NCI-H345 treated with DMSO at 0.1 percent for 48 hours (cell line): ENCODE data around the gene TSHZ2.

Experiments
- DNase-seq: peaks from one replicate; lab custom pipeline; 2025; ENCODE audit not compliant: unreplicated experiment; lab: John Stamatoyannopoulos, UW

Gene TSHZ2

DNA sequence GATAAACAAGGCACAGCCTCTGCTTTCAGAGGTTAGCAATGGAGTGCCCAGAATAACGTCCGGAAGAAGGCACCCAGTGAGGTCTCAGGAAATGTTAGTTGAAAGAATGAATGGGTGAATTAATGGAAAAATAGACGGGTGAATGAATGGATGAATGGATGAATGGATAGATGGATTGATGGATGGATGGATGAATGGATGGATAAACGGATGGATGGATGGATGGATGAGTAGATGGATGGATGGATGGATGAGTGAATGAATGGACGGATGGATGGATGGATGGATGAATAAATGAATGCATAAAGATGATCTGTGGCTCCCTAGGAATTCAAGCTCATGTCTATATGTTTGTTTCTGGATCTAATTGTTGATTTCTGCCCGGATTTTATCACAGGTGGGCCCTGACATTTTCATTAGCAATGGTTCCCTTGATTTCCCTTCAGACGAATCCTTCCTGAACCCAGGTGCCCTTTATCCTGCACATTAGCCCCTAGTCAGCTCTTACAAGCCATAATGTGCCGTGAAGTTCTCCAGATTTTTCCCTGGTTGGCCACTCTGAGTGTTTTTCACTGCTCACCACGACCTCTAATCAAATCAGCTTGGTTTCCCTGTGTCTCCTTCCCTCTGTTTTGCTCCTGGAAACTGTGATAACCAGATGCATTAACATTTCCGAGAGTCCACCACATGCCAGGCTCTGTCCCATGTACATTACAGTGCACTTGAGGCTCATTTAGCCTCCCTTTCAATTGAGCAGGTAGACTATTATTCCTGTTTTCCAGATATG is 22.2 kb downstream of the TSHZ2 start:
- DNase-seq: no peak

DNA sequence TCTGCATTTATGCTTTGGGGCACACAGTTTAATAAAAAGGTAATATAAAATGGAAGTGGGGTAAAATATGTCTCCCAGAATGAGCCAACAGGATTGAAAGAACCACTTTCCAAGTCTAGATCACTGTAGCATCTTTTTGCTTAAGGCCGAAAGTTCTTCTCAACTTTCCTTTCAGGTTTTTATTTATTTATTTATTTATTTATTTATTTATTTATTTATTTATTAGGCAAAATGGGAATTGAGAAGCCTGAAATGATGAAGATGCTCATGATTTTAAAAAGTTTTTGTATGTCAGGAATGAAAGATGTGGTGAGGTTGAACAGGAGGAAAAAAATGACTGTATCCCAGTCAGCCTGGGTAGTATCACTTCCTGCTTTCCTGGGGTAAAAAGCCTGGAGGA is 24.0 kb downstream of the TSHZ2 start:
- DNase-seq: no peak

DNA sequence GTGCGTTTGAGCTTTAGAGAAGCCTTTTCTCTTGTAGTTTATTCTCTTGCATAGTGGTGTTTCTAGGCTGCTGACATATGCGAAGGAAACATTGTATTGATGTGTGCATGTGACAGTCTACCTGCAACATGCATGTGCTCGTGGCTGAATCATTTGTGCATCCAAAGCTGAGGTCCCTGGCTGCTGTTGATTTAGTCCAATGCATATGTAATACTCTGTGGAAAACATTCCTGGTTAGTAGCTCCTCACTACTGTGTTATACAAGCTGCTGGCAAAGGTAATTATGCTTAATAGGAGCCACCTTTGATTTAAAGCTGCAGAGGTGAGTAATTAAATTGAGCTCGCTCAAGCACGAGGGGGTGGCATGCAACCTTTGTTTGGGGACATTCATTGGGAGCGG is 24.5 kb downstream of the TSHZ2 start:
- no peak for DNase-seq

DNA sequence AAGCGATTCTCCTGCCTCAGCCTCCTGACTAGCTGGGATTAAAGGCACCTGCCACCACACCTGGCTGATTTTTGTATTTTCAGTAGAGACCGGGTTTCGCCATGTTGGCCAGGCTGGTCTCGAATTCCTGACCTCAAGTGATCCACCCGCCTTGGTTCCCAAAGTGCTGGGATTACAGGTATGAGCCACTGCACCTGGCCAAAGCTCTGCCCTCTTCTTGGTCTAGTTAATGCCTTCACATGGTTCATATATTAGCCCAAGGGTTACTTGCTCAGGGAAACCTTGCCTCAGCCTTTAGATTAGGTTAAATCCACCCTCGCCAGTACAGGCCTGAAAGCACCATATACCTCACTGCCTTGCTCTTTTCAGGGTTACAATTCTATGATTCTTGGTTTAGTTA is 26.1 kb downstream of the TSHZ2 start:
- no peak for DNase-seq

DNA sequence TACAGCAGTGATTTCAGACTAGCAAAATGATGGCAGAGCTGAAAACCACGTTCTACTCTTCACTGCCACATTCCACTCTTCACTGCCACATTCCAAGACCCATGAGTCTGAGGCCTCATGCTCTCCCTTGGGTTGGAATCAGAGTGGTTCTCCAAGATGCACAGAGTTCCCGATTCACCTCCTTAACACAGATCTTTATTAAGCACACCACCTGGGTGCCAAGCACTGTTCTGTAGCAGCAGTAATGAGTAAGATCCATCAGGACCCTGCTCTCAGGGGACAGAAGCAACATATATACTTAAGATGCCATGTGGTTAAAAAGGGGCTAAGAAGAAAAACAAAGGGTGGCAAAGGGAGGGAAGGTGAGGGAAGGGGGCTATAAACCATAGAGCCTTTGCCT is 26.9 kb downstream of the TSHZ2 start:
- DNase-seq: no peak

DNA sequence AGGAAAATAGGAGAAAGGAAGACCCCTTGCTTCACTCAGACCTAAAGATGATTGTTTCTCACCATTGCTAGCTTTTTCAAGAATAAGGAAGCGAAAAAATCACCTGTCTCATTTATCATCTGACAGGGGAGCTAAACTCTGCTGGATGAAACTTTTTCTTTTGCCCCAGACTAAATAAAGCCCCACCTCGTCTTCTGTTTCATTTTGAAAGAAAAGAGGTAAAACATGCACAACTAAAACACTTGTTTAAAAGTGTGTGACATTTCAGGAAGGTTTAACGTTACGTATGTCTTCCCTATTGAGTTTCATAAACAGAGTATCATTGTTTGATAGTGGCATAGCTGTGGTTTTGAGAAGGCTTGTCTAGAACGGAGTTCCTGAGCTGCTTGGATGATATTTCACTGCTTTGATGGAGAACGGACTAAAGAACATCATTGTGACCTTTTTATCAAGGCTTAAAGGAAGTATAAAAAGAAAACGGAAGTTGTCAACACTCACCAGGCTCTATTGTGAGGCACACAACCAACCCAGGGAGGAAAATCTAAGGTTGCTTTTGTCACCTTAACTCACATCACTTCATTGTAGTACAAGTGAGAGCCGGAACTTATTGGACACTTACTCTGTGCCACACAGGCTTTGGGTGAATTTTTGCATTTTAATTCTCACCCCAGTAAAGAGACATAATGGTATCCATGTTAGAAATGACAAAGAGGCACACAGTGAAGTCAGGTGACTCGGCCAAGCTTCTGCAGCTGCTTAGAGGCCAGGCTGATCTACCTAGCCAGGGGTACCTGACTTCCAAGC is 29.5 kb downstream of the TSHZ2 start:
- no peak for DNase-seq

DNA sequence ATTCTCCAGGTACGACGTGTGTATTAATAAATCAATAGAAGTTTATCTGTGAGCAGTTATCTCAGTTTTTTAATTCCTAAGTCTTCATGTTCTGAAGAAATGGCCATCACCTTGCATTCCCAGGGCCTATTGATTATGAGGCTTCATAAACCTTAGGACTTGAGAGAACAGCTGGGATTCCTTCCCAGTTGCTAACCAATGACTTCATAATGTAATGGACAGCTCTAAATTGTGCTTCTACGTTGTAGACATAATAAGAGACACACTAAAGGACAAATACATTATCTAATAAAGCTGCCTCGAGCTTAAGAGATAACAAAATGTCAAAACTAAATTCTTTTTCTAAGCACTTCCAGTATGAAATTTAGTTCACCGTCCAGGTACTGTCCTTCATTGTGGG is 30.6 kb downstream of the TSHZ2 start:
- no peak for DNase-seq

DNA sequence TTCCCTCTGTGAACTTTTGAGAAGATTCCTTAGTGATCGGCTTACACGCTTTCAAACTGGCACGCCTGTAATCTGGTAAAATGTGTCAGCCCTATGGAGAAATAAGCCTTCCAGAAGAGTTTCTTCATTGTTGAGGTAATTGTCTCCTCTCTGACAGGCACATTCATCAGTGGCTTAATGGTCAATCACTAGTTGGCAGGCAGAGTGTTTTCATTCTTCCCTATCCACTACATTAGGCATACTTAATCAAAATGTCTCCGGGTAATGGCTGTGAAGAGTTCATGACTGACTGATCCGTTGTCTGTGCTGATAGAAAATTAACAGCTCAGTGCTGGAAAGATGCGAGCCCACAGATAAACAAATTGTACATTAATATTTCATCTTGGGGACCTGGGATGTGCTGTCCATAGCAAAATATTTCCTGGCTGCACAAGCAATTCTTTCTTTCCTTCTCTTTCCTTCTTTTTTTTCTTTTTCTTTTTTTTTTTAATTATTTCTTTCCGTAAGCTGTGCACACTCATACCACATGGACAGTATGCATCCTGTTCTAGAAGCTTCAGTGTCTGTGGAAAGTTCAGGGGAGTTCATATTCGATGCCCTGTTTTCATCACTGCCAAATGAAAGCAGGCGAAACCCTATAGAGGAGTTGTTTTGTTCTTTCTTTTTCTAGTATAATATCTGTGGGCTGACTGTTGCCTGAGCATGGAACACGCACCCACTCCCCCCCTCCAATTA is 31.4 kb downstream of the TSHZ2 start:
- no peak for DNase-seq

DNA sequence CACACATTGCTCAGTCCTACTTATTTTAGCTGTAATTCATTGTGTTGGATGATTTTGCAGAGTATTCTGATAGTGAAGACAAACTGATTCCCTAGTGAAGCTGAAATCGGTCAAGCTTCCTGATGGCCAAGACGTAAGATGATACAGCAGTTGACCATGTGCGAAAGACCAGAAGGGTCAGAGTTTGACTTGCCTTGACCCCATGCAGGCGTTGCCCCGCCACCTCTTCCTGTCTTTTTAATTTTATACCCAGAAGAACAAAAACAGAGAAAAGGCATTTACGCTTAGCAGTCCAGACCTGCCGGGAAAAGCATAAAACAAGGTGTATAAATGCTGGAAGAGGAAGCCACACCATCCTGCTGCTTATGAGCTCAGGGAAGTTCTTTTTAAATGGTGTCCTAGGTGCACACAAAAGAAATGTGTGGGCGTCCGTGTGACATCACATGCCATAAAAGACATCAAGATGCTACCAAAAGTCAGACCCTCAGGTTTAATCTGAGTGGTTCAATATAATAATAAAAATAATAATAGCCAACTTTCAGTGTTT is 32.2 kb downstream of the TSHZ2 start:
- DNase-seq: no peak

DNA sequence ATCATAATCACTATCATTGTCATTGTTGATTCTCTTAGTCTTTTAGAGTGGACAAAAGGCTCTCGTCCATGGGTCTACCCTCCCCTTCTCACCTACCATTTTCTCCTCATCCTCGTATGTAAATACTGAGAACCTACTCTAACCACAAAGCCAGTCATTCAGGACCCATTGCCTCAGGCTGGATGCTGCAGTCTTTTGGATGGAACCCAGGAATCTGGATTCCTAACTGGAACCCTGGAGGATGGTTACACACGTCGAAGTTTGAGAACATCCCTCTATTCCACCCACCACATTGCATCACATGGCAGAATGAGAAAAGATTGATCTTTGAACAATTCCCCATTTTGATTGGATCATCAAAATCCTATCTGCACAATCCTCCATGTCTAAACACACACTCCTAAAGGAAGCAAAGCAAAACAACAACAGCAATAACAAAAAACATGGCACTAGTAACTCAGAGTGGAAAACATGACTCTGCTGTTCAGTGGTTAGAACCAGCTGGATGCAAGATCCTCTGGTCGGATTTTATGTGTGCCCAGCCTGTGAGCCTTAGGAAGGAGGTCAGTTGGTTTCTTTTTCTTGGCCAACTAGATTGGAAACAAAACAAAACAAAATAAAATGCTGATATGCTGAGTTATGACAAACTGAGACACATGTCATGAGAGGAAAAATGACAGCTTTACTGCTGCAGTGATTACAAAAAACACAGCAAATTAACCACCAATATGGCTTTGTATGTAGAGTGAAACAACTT is 38.0 kb downstream of the TSHZ2 start:
- DNase-seq: no peak

DNA sequence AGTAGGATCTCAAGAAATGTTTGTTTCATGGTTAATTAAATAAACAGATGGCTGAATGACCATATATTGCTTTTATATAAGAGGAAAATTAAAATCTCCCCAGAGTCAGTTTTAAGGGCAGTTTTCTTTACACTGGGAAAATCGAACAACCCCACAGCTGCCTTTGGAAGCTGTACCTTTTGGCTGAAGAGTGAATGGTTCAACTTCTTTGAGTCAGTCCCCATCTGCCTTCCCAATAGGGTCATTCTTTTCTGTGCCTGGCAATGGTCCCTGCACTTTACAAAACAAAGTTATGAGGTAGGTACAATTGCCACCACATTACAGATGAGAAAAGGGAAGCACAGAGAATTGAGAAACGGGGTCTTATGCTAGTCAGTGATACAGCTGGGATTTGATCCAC is 39.5 kb downstream of the TSHZ2 start:
- no peak for DNase-seq

DNA sequence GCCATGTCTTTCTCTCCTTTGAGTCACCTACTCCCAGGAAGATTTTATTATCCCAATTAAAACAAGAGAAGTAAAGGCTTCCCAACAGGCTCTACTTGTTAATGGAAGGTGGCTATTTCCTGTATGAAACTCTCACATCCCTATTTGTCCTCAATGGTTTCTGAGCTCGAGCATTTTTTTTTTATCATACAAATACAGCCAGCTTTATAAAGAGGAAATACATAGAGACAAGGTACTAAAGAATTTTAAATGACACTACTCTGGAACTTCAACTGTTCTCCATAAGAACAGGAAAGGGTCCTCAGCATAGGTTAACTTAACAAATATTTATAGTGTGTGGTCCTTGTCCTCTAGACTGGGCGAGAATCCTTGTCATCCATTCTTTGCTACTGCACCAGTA is 41.0 kb downstream of the TSHZ2 start:
- no peak for DNase-seq

DNA sequence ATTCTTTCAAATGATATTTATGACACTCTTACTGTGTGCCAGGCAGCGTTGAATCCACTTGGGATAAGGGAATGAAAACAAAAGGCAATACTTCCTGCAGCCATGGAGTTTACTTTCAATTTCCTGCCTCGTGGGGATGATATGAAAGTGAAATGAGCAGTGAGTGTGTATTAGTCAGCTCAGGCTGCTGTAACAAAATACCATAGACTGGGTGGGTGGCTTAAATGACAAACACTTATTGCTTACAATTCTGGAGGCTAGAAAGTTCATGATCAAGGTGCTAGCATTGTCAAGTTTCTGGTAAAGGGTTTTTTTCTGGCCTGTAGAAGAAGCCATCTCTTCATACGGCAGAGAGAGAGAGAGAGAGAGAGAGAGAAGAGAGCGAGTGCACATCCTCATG is 41.7 kb downstream of the TSHZ2 start:
- no peak for DNase-seq

DNA sequence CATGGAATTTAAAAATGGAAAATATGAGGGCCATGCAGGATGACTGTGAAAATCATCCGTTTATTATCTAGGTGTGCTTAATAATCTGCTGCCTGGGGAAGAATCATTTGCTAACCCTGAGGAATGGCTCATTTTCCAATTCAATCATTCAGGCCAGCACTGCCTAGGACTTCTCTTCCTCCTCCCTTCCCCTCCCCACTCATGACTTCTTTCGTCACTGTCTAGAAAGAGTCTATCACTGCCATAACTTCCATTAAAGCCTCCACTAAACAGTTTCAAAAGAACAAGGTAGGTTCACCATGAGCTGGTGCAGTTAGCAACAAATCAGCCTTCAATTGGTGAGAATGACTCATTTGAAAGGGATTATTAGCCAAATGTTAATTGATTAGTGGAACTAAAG is 43.9 kb downstream of the TSHZ2 start:
- no peak for DNase-seq

DNA sequence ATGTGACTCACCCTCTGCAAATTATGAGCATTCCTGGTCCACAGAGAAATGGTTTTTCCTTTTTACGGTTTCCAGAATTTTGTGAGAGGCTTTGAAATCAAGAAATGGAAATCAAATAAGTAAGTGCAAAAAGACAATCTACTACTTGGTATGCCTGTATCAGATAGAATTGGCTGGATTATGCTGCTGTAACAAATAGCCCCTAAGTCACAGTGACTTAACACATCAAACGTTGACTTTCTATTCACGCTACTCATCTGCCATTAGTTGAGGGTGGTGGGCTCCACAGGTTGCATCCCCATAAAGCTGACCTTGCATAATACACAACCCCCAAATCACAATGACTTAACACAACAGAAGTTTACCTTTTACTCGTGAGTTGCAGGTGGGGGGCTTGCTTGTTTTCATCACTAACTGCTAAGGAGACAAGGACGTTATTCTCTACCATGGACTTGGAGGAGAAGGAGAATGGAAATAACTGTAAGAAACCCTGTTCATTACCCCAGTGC is 44.4 kb downstream of the TSHZ2 start:
- DNase-seq: no peak

DNA sequence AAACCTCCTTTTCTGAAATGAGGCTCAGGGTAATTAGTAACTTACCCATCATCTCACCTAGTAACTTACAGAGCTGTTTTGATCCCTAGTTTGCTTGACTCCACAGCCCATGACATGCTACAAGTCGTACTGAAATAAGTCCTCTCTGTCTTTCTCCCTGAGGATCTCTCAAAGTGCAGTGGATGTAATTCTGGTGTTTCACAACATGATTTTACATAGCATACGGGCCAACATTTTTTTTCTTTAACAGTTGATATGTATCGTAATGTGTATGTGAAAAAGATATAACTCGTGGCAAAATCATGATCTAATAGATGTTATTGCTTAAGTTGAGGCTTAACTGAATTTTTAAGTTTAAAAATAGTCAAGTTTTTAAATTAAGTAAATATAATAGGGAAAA is 45.0 kb downstream of the TSHZ2 start:
- DNase-seq: no peak

DNA sequence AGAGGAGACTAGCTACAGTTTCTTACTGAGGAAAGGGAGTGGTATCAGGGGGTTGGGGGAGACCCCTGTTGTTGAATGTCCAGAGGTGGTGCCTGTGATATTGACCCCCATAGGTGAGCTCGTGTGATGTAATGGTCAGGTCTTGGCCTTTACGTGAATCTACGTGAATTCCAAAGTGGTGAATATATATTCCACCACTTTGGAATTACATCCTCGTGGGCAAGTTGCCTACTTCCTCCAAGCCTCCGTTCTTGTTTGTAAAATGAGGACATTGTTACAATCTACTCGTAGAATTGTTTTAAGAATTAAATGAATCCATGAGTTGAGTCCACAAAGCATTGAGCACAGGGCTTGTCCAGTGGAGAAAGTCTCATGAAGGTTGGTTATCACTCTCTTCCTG is 47.3 kb downstream of the TSHZ2 start:
- no peak for DNase-seq

DNA sequence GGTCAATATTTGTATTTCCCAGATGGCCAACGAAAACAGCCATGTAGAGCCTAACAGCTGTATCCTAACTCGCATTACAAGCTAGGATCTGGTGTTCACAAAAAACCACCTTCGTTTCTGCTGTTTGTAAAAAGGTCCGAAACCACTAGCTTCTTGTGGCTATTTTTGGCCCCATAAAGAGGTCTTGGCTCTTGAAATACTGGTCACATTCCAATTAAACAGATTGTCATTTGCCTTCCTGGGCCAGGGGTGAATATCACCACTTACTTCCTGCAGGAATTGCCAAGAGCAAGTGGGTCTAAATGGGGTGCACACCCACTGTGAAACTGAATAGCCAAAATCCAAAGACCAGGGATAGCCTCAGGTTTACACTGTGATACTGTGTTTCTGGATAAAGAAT is 48.2 kb downstream of the TSHZ2 start:
- DNase-seq: no peak

DNA sequence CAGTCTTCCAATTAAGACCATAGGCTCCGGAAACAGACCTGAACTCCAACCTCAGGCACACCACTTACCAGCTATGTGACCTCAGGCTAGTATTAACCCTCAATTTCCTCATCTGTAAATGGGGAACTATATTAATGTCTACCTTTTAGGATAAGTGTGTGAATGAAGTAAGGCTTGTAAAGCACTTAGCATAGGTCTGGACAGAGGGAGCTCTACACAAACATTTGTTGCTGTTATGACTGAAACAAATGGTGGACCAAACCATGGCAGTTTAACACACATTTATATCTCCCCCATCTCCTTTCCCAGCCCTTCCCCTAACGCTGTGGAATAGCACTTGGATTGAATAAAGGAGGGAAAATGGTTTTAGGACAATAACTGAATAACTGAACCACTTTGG is 48.7 kb downstream of the TSHZ2 start:
- DNase-seq: no peak

DNA sequence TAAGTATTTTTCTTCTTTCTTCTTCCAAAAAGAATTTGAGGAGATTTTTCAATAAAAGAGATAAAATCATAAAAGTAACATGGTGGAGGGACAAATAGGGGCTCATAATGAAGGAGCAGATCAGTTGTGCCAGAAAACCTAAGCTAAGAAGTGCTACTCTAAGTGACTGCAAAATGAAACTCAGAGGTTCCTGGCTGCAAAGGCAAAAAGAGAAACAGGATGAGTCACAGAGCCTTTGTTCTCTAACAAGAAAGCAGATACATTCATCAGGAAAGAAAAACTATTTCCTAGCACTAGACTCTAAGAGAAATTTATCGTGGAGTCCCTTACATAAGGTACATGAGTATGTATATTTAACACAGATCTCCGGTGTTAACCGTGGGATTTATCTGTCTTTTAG is 49.8 kb downstream of the TSHZ2 start:
- no peak for DNase-seq
